Smooth muscle cell (in vitro differentiated cells): ENCODE data around the gene ADAD1. TPM values are rescaled to one million over a fixed set of nuclear protein-coding genes. Genes with fewer than 3 reads are reported as not detected.

ENCODE experiments used
- DNase-seq: peaks from one replicate; lab custom pipeline; 2025; ENCODE audit not compliant: unreplicated experiment; lab: John Stamatoyannopoulos, UW
- H2AFZ ChIP-seq: fragments of 200-600 bp; sonication (generic); 2 replicates; pipeline ENCODE4 v1.6.0; 2016; ENCODE audit warnings: antibody characterized with exemption, low read depth, mild to moderate bottlenecking
- H3F3A ChIP-seq: fragments of 200-600 bp; sonication (generic); 2 replicates; pipeline ENCODE4 v1.6.0; 2017; ENCODE audit warnings: antibody characterized with exemption, low read depth
- H3K27ac ChIP-seq: fragments of 200-600 bp; sonication (generic); 2 replicates; pipeline ENCODE4 v1.5.1; 2016; ENCODE audit warnings: low read depth, mild to moderate bottlenecking
- H3K27me3 ChIP-seq: fragments of 200-600 bp; sonication (generic); 2 replicates; pipeline ENCODE4 v1.6.1; 2016; ENCODE audit warnings: low read depth, mild to moderate bottlenecking
- H3K36me3 ChIP-seq: fragments of 200-600 bp; sonication (generic); 2 replicates; pipeline ENCODE4 v1.5.1; 2016; ENCODE audit warnings: low read depth
- H3K4me1 ChIP-seq: fragments of 200-600 bp; sonication (generic); 2 replicates; pipeline ENCODE4 v1.5.1; 2016; ENCODE audit warnings: low read depth
- H3K4me2 ChIP-seq: fragments of 200-600 bp; sonication (generic); 2 replicates; pipeline ENCODE4 v1.6.0; 2016; ENCODE audit warnings: mild to moderate bottlenecking
- H3K4me3 ChIP-seq: fragments of 200-600 bp; sonication (generic); 2 replicates; pipeline ENCODE4 v1.5.1; 2016; ENCODE audit warnings: mild to moderate bottlenecking
- H3K79me2 ChIP-seq: fragments of 200-600 bp; sonication (generic); 2 replicates; pipeline ENCODE4 v1.6.0; 2016; ENCODE audit warnings: low read depth, mild to moderate bottlenecking
- H3K9ac ChIP-seq: fragments of 200-600 bp; sonication (generic); 2 replicates; pipeline ENCODE4 v1.6.0; 2016; ENCODE audit warnings: low read depth
- H3K9me3 ChIP-seq: fragments of 200-600 bp; sonication (generic); replicated peaks from 2 replicates; pipeline ENCODE4 v1.5.1; 2016; ENCODE audit warnings: low read depth
- H4K20me1 ChIP-seq: fragments of 200-600 bp; sonication (generic); 2 replicates; pipeline ENCODE4 v1.6.0; 2016; ENCODE audit warnings: low read depth
- CTCF ChIP-seq: fragments of 200-600 bp; sonication (generic); IDR thresholded peaks from 2 replicates; pipeline ENCODE4 v1.5.1; 2017; ENCODE audit warnings: borderline replicate concordance, mild to moderate bottlenecking, antibody characterized with exemption; ENCODE audit not compliant: insufficient read depth, poor library complexity, severe bottlenecking
- WGBS: methylation state at CpG from one replicate; pipeline ENCODE4 v1.1.7; 2016; ENCODE audit warnings: low lambda C conversion rate; 5-methylcytosine and 5-hydroxymethylcytosine counted together
- polyA plus RNA-seq: library from polyadenylated mRNA; unstranded; fragments of >200 nt; fragmentation: Nextera tagmentation; extraction: Ambion mirVana; gene quantifications from 2 replicates; pipeline ENCODE4 v1.2.1, GENCODE V29; 2016
- total RNA-seq: library from RNA; depleted of rRNA; stranded (reverse); fragments of >200 nt; gene quantifications from 2 replicates; pipeline ENCODE4 v1.2.3, GENCODE V29; 2014

ADAD1 gene
- total and polyA plus RNA-seq, 2 experiments from 2014 or later = not detected

DNA sequence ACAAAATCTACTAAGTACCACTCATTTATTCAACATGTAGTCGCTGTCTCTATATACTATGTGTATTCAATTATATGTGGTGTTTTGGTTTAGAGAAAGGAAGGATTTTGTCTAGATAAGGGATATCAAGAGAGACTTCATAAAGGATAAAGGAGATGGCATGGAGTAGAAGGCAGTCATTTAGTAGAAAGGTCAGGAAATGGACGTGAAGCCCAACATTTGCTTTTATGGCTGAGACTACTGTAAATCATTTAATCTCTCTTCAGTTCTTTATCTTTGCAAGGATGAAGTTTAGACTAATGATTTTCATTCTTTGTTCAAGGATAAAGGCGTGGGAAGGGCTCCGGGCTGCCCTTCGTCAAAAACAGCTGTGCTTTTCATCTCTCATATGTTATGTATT lies 52.5 kb downstream of the ADAD1 start:
- no peaks in the 10 kb centered on the region for H3K4me1 ChIP-seq
- H3K27me3 ChIP-seq = no peaks in the 10 kb centered on the region
- 13% methylated on average over 5 of the region's 5 CpGs for WGBS
- H3K27ac ChIP-seq = no peak overlapping the region
- no peaks in the 10 kb centered on the region for H3K9me3 ChIP-seq
- no peaks in the 10 kb centered on the region for H3K79me2 ChIP-seq
- peak overlapping the region; percentile 64 for H2AFZ ChIP-seq
- no peaks in the 10 kb centered on the region for H3K36me3 ChIP-seq
- no peaks in the 10 kb centered on the region for H3F3A ChIP-seq
- H3K4me3 ChIP-seq = no peak overlapping the region
- no peak overlapping the region for H3K9ac ChIP-seq
- H4K20me1 ChIP-seq = no peaks in the 10 kb centered on the region
- no peak for DNase-seq
- no peak for TF ChIP-seq CTCF
- H3K4me2 ChIP-seq = peak overlapping the region; percentile 62

- no peak for TF ChIP-seq CTCF
- DNase-seq = no peak
- H4K20me1 ChIP-seq = no peaks in the 10 kb centered on the region
- H3K4me1 ChIP-seq = no peaks in the 10 kb centered on the region
- no peaks in the 10 kb centered on the region for H3K36me3 ChIP-seq
- H2AFZ ChIP-seq = no peak overlapping the region
- H3F3A ChIP-seq = no peaks in the 10 kb centered on the region
- H3K9ac ChIP-seq = no peak overlapping the region
- H3K27ac ChIP-seq = no peak overlapping the region
- no peaks in the 10 kb centered on the region for H3K9me3 ChIP-seq
- H3K27me3 ChIP-seq = no peaks in the 10 kb centered on the region
- 86% methylated on average over 3 of the region's 3 CpGs for WGBS
- H3K4me2 ChIP-seq = no peak overlapping the region
- H3K4me3 ChIP-seq = no peak overlapping the region
- no peaks in the 10 kb centered on the region for H3K79me2 ChIP-seq
Measured at GRCh38 chr4:122434285-122434684, 55.5 kb downstream of the ADAD1 start.

DNA sequence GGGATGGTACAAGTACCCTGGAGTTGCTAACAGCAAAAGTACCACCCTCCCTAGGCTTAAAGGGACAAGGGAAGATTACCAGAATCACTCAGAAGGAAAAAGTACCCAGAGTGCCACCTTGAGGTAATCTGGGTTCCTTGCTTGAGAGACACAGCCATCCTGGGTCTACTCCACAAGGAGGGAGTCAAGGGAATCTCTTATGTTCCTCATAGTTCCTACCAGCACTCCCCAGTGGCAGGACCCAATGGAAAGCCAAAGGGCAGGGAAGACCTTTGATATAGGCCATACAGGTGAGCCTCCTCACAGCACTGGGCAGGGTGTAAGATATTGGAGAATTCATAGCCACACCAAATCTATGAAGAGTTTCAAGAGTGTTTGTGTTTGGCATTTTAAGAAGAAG lies 72.0 kb downstream of the ADAD1 start:
- Histone ChIP-seq H3K9me3 (no peaks in the 10 kb centered on the region), H3K4me3 (no peak overlapping the region), H4K20me1 (no peaks in the 10 kb centered on the region), H3K9ac (no peak overlapping the region), H3K4me1 (no peaks in the 10 kb centered on the region), H3K4me2 (no peak overlapping the region), H3F3A (no peaks in the 10 kb centered on the region), H2AFZ (no peak overlapping the region), H3K27me3 (no peaks in the 10 kb centered on the region), H3K27ac (no peak overlapping the region), H3K36me3 (no peaks in the 10 kb centered on the region), H3K79me2 (no peaks in the 10 kb centered on the region)
- no peak for TF ChIP-seq CTCF
- DNase-seq = no peak

DNA sequence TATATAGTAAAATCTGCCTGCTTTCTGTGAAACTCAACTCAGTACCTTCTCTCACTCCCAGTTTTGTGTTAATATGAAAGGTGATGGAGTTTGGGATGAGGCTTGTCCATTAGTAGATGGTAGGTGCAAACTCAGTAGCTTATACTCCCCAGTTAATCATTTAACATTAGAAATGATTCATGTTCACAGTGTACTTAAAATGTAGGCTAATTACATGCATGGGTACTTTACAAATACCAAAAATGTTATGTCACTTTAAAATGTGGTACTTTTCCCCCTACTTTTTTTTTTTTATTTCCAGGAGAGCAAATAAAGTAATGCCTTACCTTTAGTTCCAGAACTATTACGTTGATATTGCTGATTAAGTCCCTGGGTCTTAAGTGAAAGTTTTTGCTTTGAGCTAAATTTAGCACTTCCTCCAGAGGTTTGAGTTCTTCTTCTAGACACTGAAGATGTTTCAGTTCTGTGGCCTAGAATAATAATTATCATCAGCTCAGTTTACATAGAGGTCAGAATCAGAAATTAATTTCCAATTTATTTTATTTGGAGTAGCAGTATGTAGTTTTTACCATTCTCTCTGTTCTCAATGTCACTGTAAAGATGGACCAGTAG lies 74.7 kb downstream of the ADAD1 start:
- H4K20me1 ChIP-seq = no peaks in the 10 kb centered on the region
- no peak overlapping the region for H2AFZ ChIP-seq
- no peak overlapping the region for H3K9ac ChIP-seq
- WGBS = 41% methylated on average over 1 of the region's 1 CpG
- H3K4me2 ChIP-seq = no peak overlapping the region
- H3K36me3 ChIP-seq = no peaks in the 10 kb centered on the region
- H3K4me3 ChIP-seq = no peak overlapping the region
- DNase-seq = no peak
- H3K27ac ChIP-seq = no peak overlapping the region
- no peaks in the 10 kb centered on the region for H3K4me1 ChIP-seq
- no peak for TF ChIP-seq CTCF
- H3F3A ChIP-seq = no peaks in the 10 kb centered on the region
- H3K9me3 ChIP-seq = no peaks in the 10 kb centered on the region
- no peaks in the 10 kb centered on the region for H3K27me3 ChIP-seq
- H3K79me2 ChIP-seq = no peaks in the 10 kb centered on the region
